ENCODE results near the gene EDN2.

EDN2 gene

DNA sequence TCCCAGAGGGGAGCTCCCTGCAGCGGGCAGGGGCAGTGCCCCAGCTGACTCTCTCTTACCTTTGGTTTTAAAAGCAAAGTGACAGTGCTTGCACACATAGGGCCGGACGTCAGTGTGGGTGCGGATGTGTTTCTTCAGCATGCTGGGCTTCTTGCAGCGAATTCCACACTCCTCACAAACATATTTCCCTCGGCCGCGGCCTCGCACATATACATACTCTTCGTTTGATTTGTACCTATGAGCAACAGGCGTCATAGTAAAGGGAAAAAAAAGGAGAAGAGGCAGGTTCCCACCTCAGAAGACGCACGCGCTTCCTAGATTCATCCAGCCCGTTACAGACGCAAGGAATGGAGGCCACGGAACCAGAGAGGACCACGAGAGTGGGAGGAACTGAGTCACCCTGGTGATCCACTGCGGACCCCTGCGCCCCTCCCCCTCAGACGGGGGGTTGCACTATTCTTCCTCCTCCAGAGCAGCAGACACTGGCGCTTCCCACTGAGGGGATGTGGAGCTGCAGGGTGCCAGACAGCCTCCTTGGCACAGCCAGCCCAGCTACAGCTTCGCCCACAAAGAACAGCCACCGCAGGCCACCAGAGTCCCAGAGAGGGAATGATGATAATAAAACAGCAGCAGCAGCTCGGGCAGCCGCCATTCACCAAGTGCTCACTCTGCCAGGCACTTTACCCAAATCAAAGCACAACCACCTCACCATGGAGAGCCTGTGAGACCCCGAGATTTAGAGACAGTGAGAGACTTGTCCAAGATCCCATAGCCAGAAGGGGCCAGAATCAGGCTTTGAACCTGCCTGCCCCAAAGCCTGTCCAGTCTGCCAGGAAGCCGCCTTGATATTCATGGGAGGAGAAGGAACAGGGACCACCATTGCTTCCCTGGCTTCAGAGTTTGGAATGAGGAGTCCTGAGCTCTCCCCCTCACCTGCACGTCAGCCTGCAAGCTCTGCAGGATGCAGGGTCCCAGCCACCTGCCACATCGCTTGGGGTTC, 40.5 kb upstream of the EDN2 start:
- ATAC-seq (replicated peaks) (no peak), DNase-seq (no peak)
- Mint-ChIP-seq H3K27me3 (no peaks in the 10 kb centered on the region), H3K4me1 (ENCODE audit: low read depth in 2 of 2) (peaks cover 6% of the 10 kb centered on the region in 2 donors), H3K27ac (no peak overlapping the region), H3K36me3 (ENCODE audit: insufficient read depth) (peaks cover 6% of the 10 kb centered on the region), H3K4me3 (no peak overlapping the region), H3K9me3 (peaks cover 0 to 2% of the 10 kb centered on the region in 2 donors)

DNA sequence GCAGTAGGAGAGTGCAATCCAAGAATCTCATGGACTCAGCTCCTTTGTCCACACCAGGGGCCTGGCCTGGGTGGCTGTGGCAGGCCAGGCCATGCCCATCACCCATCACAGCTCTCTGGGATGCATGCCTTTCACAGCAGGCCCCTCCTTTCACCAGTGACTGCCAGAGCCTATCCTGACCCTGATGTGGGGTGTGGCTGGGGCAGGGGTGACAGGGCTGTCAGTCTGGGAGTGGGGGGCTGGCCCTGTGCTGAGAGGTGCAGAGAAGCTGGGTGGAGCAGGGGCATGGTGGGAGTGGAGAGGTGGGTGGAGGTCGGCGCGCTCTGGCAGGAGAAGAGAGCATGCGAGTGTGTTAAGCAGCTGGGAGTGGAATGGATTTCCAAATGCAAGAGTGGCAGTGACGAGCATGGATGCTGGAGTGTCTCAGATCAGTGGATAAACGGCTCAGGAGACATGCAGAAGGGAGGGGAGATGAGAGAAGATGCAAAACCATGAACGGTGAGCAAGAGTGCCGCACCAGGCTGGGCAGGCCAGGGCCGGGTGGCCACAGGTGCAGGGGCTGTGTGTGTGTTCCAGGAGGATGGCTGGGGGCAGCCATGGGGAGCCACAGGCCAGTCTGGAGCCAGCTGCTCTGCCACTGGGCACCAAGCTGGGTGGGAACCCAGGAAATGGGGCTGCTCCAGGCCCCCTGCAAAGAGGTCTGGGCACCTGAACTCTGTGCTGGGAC, 39.6 kb upstream of the EDN2 start:
- H3K4me3 Mint-ChIP-seq = no peak overlapping the region
- peaks cover 0 to 2% of the 10 kb centered on the region in 2 donors for H3K9me3 Mint-ChIP-seq
- ATAC-seq (replicated peaks) (no peak), DNase-seq (no peak)
- H3K4me1 Mint-ChIP-seq (ENCODE audit: low read depth in 2 of 2) = peaks cover 0 to 3% of the 10 kb centered on the region in 2 donors
- no peak overlapping the region for H3K27ac Mint-ChIP-seq
- H3K27me3 Mint-ChIP-seq = no peaks in the 10 kb centered on the region
- peaks cover 3% of the 10 kb centered on the region for H3K36me3 Mint-ChIP-seq (ENCODE audit: insufficient read depth)

DNA sequence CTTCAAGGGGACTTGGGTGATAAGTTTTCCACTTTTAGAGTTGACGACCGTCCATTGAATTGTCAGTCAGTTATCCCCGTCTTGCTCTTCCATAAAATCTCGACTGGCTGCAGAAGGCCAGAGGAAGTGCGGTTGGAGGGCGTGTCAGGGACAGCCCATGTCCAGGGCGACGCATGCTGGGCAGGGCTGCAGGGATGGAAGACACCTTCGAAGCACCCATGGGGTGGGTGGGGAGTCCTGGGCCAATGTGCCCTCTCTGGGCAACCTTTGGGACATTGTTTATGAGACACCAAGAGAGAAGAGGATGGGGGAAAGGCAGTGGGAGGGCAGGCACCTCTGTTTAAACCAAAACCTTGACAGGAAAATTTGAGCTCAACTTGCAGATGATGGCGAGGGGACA, 38.6 kb upstream of the EDN2 start:
- H3K36me3 Mint-ChIP-seq (ENCODE audit: insufficient read depth) = peaks cover 3% of the 10 kb centered on the region
- DNase-seq (no peak), ATAC-seq (replicated peaks) (no peak)
- no peak overlapping the region for H3K4me3 Mint-ChIP-seq
- H3K4me1 Mint-ChIP-seq (ENCODE audit: low read depth in 2 of 2) = peaks cover 0 to 3% of the 10 kb centered on the region in 2 donors
- H3K27me3 Mint-ChIP-seq = no peaks in the 10 kb centered on the region
- peaks cover 0 to 2% of the 10 kb centered on the region in 2 donors for H3K9me3 Mint-ChIP-seq
- H3K27ac Mint-ChIP-seq = peak overlapping the region in 1 of 2 donors; percentile 44

- no peak overlapping the region for H3K27ac Mint-ChIP-seq
- peaks cover 3 to 4% of the 10 kb centered on the region in 2 donors for H3K4me1 Mint-ChIP-seq (ENCODE audit: low read depth in 2 of 2)
- ATAC-seq (replicated peaks) = no peak
- no peak for DNase-seq
- H3K9me3 Mint-ChIP-seq = peaks cover 0 to 2% of the 10 kb centered on the region in 2 donors
- no peaks in the 10 kb centered on the region for H3K27me3 Mint-ChIP-seq
- no peak overlapping the region for H3K4me3 Mint-ChIP-seq
- H3K36me3 Mint-ChIP-seq (ENCODE audit: insufficient read depth) = peaks cover 3% of the 10 kb centered on the region
Observed at GRCh38 chr1:41521766-41522165, 37.3 kb upstream of the EDN2 start.

DNA sequence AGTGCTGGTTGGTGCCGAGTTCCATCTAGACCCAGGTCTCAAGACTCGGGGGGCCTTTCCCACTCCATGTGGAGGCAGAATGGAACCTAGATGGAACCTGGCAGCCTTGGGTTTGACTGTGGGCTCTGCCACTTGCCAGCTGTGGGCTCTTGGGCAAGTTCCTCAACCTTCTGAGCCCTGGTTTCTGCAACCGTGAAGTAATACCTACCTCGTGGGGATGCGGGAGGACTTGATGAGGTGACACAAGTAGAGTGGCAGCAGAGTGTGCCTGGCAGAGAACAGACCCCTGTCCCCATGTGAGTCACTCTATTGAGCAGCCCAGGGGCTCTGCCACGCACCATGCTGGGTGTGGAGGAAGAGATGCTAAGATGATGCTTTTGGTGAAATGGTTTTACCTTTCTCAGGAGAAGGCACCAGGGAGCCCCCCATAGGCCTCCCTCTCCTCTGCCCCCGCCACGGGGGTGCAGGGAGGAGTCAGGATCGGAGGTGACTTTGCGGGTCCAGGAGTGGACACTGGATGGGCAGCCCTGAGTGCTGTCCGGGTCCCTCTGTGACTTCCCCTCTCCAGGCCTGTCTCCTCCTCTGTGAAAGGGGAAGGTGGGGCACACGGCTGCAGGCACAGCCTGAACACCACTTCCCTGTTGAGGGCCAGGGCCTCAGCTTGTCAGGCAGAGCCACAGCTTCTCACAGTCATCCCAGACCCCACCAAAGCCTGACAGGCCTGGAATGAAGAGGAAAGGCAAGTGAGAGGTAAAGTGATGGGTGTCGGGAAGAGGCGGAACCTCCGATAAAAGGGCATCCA, 36.7 kb upstream of the EDN2 start:
- Mint-ChIP-seq H3K4me3 (no peak overlapping the region), H3K4me1 (ENCODE audit: low read depth in 2 of 2) (peaks cover 5% of the 10 kb centered on the region in 2 donors), H3K36me3 (ENCODE audit: insufficient read depth) (peaks cover 3% of the 10 kb centered on the region), H3K9me3 (no peaks in the 10 kb centered on the region), H3K27ac (no peak overlapping the region), H3K27me3 (no peaks in the 10 kb centered on the region)
- no peak for DNase-seq
- ATAC-seq (replicated peaks) = no peak

GRCh38 chr1:41519667-41520066, 35.2 kb upstream of the EDN2 start:
- Mint-ChIP-seq H3K4me3 (no peak overlapping the region), H3K9me3 (no peaks in the 10 kb centered on the region), H3K4me1 (ENCODE audit: low read depth in 2 of 2) (peaks cover 5% of the 10 kb centered on the region in 2 donors), H3K36me3 (ENCODE audit: insufficient read depth) (peaks cover 3% of the 10 kb centered on the region), H3K27ac (no peak overlapping the region), H3K27me3 (no peaks in the 10 kb centered on the region)
- no peak for DNase-seq
- no peak for ATAC-seq (replicated peaks)

DNA sequence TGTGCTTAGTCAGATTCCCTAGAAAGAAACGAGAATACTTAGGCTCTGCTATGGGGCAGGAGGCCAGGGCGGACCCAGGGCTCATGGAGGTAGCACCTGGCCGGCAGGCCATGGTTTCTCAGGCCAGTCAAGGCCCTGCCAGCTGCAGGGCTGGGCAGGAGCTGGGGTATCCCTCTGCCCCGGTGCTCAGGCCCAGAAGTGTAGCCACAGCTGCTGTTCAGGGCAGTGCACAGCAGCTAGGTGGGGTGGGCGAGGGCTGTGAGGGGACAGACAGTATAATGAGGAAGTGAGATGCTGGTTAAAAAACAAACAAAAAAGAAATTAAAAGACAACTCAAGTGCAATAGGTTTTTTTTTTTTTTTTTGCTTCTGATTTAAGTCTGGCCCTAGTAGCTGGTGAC, 34.0 kb upstream of the EDN2 start:
- Mint-ChIP-seq H3K36me3 (ENCODE audit: insufficient read depth) (peaks cover 3% of the 10 kb centered on the region), H3K4me1 (ENCODE audit: low read depth in 2 of 2) (peaks cover 5% of the 10 kb centered on the region in 2 donors), H3K9me3 (no peaks in the 10 kb centered on the region), H3K27ac (peak overlapping the region in 1 of 2 donors; percentile 82), H3K4me3 (no peak overlapping the region), H3K27me3 (no peaks in the 10 kb centered on the region)
- no peak for ATAC-seq (replicated peaks)
- no peak for DNase-seq

GRCh38 chr1:41517062-41517438, 32.6 kb upstream of the EDN2 start:
- H3K4me1 Mint-ChIP-seq (ENCODE audit: low read depth in 2 of 2) = peaks cover 3 to 5% of the 10 kb centered on the region in 2 donors
- peaks cover 3% of the 10 kb centered on the region for H3K36me3 Mint-ChIP-seq (ENCODE audit: insufficient read depth)
- H3K4me3 Mint-ChIP-seq = peak overlapping the region in 1 of 2 donors; percentile 15

GRCh38 chr1:41516168-41517061, 31.9 kb upstream of the EDN2 start:
- no peaks in the 10 kb centered on the region for H3K9me3 Mint-ChIP-seq
- peak overlapping the region in 1 of 2 donors; percentile 15 for H3K4me3 Mint-ChIP-seq
- DNase-seq = peak; percentile 36 to 51 (median 50)
- H3K36me3 Mint-ChIP-seq (ENCODE audit: insufficient read depth) = peaks cover 3% of the 10 kb centered on the region
- H3K27ac Mint-ChIP-seq = no peak overlapping the region
- ATAC-seq (replicated peaks) = peak; percentile 89
- no peaks in the 10 kb centered on the region for H3K27me3 Mint-ChIP-seq
- H3K4me1 Mint-ChIP-seq (ENCODE audit: low read depth in 2 of 2) = peaks cover 3 to 5% of the 10 kb centered on the region in 2 donors

More at GRCh38 chr1:41517062-41517438, 32.6 kb upstream of the EDN2 start:
- ATAC-seq (replicated peaks) (no peak), DNase-seq (no peak)
- Mint-ChIP-seq H3K27ac (no peak overlapping the region), H3K9me3 (no peaks in the 10 kb centered on the region), H3K27me3 (no peaks in the 10 kb centered on the region)

DNA sequence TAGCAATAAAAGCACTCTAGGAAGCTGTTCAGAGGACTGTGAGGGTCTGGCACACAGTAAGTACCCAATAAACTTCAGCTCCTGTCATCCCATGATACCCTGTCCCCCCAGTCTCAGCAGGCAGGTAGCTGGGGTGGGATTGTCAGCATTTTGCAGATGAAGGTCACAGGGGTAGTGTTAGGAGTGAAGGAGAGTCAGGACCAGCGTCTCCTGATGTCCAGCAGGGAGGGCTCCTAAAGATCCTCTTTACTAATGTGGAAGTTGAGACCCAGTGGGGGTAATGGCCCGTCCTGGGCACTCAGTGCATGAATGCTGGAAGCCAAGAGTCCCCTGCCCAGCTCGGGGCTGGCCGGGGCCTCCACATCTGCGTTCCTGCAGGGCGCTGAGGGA, 31.3 kb upstream of the EDN2 start:
- H3K9me3 Mint-ChIP-seq = no peaks in the 10 kb centered on the region
- H3K27ac Mint-ChIP-seq = no peak overlapping the region
- no peak overlapping the region for H3K4me3 Mint-ChIP-seq
- DNase-seq = no peak
- H3K36me3 Mint-ChIP-seq (ENCODE audit: insufficient read depth) = peaks cover 3% of the 10 kb centered on the region
- no peak for ATAC-seq (replicated peaks)
- H3K27me3 Mint-ChIP-seq = no peaks in the 10 kb centered on the region
- peaks cover 3 to 5% of the 10 kb centered on the region in 2 donors for H3K4me1 Mint-ChIP-seq (ENCODE audit: low read depth in 2 of 2)

DNA sequence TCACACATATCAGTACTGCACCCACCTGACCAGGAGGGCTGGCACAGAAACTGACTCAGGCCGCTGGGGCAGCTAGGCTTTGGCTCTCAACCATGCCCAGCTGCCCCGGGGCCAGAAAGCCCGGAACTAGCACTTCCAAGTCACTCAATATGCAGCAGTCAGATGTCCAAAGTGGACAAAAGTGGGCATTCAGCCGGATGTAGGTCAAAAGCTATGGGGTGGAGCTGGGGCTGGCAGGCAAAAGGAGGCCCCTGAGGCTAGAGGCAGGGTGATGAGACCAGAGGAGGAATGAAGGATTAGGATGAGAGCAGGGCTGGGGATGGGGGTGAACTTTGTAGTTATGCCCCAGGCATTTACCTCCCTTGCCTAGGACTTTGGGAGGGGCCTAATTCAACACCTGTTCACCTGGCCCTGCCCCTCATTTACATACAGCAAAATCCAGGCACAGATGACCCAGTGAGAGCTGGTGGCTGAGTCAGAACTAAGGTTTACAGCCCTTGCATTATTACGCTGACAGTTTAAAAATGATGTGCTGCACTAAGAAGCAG, 30.7 kb upstream of the EDN2 start:
- H3K27me3 Mint-ChIP-seq = no peaks in the 10 kb centered on the region
- H3K4me3 Mint-ChIP-seq = no peak overlapping the region
- DNase-seq = no peak

DNA sequence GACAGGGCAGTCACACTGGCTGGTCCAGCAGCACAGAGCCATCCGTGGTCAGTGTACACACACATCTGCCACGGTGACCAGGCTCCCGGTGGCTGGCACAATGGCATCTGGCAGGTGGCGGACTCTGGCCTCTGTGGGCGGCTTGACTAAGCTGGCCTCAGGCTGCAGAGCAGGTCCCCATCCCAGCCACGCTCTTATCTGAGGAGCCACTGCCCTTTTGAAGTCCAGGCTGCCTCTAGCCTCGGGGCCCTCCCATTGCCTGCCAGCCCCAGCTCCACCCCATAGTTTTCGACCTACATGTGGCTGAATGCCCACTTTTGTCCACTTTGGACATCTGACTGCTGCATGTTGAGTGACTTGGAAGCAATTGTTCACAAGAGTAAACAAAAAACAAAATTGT, 29.9 kb upstream of the EDN2 start:
- DNase-seq (no peak), ATAC-seq (replicated peaks) (no peak)
- H3K4me1 Mint-ChIP-seq (ENCODE audit: low read depth in 2 of 2) = peaks cover 3 to 5% of the 10 kb centered on the region in 2 donors
- no peak overlapping the region for H3K4me3 Mint-ChIP-seq
- H3K9me3 Mint-ChIP-seq = no peaks in the 10 kb centered on the region
- H3K36me3 Mint-ChIP-seq (ENCODE audit: insufficient read depth) = peaks cover 12% of the 10 kb centered on the region
- no peaks in the 10 kb centered on the region for H3K27me3 Mint-ChIP-seq
- H3K27ac Mint-ChIP-seq = no peak overlapping the region

More for the DNA sequence above, 30.7 kb upstream of the EDN2 start:
- ATAC-seq (replicated peaks) = no peak
- Mint-ChIP-seq H3K9me3 (no peaks in the 10 kb centered on the region), H3K36me3 (ENCODE audit: insufficient read depth) (peaks cover 5% of the 10 kb centered on the region), H3K4me1 (ENCODE audit: low read depth in 2 of 2) (peaks cover 3 to 5% of the 10 kb centered on the region in 2 donors), H3K27ac (no peak overlapping the region)
